ENCODE measurements around the gene ABI1. TPM values are rescaled to one million over a fixed set of nuclear protein-coding genes. Genes with fewer than 3 reads are reported as not detected.
A peak's percentile ranks its signal among the peaks of the same experiment; 100 is the strongest.
"Not testable (repeated sequence)": the region's sequence is repeated elsewhere in the genome, so short reads cannot be mapped to it uniquely, and the experiment has no call there.

The ABI1 gene
- total RNA-seq, 1 experiment from 2014 or later, result 43.4 TPM

- Histone ChIP-seq H3K36me3 (no peaks in the 10 kb centered on the region), H3K27me3 (no peaks in the 10 kb centered on the region), H3K9me3 (no peaks in the 10 kb centered on the region), H3K4me3 (peak overlapping the region; percentile 98)
- DNase-seq, result no peak
Observed at GRCh38 chr10:26859241-26860101, 1.3 kb downstream of the ABI1 start.

- Histone ChIP-seq H3K4me3 (peak overlapping the region; percentile 98), H3K36me3 (no peaks in the 10 kb centered on the region), H3K27me3 (no peaks in the 10 kb centered on the region), H3K9me3 (no peaks in the 10 kb centered on the region)
- DNase-seq, result no peak
Observed at GRCh38 chr10:26858707-26859034, 2.1 kb downstream of the ABI1 start.

GRCh38 chr10:26857991-26858706 is 2.6 kb downstream of the ABI1 start:
- Histone ChIP-seq H3K27me3 (no peaks in the 10 kb centered on the region), H3K9me3 (no peaks in the 10 kb centered on the region), H3K36me3 (no peaks in the 10 kb centered on the region), H3K4me3 (peak overlapping the region; percentile 98)
- peak; percentile 10 for DNase-seq

DNA sequence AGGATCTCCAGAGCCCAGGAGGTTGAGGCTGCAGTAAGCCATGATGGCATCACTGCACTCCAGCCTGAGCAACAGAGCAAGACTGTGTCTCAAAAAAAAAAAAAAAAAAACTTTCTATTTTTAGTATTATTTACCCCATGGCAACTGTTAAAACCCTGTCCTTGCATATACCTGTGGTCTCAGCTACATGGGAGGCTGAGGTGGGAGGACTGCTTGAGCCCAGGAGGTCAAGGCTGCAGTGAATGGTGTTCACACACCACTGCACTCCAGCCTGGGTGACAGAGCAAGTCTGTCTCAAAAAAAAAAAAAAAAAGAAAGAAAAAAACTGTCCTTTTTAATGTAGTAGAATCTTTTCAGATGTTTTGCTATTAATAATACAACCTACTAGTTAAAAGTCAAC is 3.2 kb downstream of the ABI1 start:
- not testable (repeated sequence) for H3K4me3 ChIP-seq, DNase-seq

DNA sequence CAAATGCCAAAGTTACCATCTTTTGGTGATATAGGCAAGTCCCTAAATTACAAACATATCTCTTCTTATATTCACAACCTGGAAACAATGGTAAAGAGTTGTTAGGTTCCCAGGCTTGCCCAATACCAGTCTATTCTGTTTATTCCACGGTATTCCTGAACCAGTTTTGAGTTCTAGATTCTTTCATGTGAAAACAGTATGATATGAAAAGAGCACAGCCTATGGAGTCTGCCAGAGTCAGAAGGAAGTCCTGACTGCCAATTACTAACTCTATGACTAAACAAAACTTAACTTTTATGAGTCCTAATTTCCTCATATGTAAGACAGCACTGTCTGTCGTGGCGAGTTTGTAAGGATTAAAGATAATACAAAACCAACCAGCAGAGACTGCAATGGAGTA is 5.6 kb downstream of the ABI1 start:
- H3K27me3 ChIP-seq, result no peaks in the 10 kb centered on the region
- H3K9me3 ChIP-seq, result no peaks in the 10 kb centered on the region
- no peaks in the 10 kb centered on the region for H3K36me3 ChIP-seq
- no peak for DNase-seq
- no peak overlapping the region for H3K4me3 ChIP-seq

More for the DNA sequence above, 3.2 kb downstream of the ABI1 start:
- not testable (repeated sequence) for H3K27me3 ChIP-seq, H3K36me3 ChIP-seq, H3K9me3 ChIP-seq

- Histone ChIP-seq H3K36me3 (no peaks in the 10 kb centered on the region), H3K4me3 (no peak overlapping the region), H3K27me3 (no peaks in the 10 kb centered on the region), H3K9me3 (no peaks in the 10 kb centered on the region)
- no peak for DNase-seq
Observed at GRCh38 chr10:26854524-26854923, 6.2 kb downstream of the ABI1 start.

DNA sequence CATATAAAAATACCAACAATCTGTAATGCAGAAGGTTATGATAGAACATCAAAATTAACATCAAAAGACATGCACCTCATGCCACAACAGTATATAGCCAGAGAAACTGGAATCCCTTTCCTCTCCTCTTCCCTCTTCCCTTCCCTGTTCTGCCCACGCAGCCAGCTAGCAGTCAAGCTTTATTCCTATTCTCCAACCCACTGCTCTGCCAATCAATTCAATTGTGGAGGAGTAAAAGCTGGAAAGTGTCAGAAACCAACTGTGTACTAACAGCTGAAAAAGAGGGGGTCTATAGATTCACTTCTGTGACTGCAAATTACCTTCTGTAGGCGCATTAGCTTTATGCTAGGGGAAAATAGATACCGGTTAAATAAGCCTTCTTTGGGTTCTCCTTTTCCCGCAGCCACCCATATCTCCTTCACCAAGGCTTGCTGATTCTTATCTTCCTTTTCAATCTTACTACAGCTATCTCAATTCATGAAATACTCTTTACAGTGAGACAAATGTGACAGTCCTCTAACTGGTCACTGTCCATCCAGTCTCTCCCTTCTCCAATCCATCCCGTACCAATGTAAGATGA is 16.3 kb downstream of the ABI1 start:
- no peaks in the 10 kb centered on the region for H3K9me3 ChIP-seq
- DNase-seq, result no peak

GRCh38 chr10:26843736-26844135 is 17.0 kb downstream of the ABI1 start:
- DNase-seq, result no peak
- H3K27me3 ChIP-seq, result no peaks in the 10 kb centered on the region
- no peak overlapping the region for H3K4me3 ChIP-seq
- H3K9me3 ChIP-seq, result no peaks in the 10 kb centered on the region
- H3K36me3 ChIP-seq, result no peaks in the 10 kb centered on the region

More for the DNA sequence above, 16.3 kb downstream of the ABI1 start:
- Histone ChIP-seq H3K36me3 (no peaks in the 10 kb centered on the region), H3K27me3 (no peaks in the 10 kb centered on the region), H3K4me3 (no peak overlapping the region)

DNA sequence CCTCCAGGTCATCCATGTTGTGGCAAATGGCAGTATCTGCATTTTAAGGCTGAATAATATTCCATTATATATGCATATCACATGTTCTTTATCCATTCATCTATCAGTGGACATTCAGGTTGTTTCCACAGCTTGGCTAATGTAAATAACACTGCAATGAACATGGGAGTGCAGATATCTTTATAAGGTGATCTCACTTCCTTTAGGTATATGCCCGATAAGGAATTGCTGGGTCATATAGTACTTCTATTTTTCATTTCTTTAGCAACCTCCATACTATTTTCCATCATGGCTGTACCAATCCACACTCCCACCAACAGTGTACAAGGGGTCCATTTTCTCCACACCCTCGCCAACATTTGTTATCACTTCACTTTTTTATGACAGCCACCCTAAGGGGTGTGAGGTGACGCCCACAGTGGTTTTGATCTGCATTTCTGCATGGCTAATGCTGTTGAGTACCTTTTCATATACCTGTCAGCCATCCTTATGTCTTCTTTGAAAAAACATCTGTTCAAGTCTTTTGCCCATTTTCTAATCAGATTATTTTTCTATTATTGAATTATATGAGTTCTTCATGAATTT is 18.9 kb downstream of the ABI1 start:
- no peak for DNase-seq
- Histone ChIP-seq H3K9me3 (no peaks in the 10 kb centered on the region), H3K36me3 (no peaks in the 10 kb centered on the region), H3K4me3 (no peak overlapping the region), H3K27me3 (no peaks in the 10 kb centered on the region)

DNA sequence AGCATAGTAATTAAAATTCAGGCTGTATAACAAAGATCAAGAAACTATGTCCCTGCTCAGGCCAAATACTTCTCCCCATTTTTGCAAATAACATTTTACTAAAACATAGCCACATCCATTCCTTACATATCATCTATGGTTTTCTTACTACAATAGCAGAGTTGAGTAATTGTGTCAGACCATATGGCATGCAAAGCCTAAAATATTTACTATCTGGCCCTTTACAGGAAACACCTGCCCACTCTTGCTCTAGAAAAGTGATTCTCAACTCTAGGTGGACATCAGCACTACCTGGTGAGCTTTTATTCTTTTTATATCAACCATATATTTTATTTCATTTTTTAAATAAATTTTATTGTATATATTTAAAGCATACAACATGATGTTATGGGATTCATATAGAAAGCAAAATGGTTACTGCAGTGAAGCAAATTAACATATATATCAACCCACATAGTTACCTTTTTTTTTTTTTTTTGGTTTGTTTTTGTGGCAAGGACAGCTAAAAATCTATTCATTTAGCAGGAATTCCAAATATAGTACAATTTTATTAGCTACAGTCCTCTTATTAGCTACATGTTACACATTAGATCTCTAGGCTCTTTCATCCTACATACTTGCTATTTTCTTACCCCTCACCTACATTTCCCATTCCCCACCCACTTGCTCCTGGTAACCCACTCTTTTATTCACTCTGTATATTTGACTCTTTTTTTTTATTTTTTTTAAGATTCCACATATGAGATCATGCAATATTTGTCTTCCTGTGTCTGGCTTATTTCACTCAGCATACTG is 19.6 kb downstream of the ABI1 start:
- no peak for DNase-seq
- no peaks in the 10 kb centered on the region for H3K27me3 ChIP-seq
- no peak overlapping the region for H3K4me3 ChIP-seq
- no peaks in the 10 kb centered on the region for H3K9me3 ChIP-seq
- H3K36me3 ChIP-seq, result no peaks in the 10 kb centered on the region

DNA sequence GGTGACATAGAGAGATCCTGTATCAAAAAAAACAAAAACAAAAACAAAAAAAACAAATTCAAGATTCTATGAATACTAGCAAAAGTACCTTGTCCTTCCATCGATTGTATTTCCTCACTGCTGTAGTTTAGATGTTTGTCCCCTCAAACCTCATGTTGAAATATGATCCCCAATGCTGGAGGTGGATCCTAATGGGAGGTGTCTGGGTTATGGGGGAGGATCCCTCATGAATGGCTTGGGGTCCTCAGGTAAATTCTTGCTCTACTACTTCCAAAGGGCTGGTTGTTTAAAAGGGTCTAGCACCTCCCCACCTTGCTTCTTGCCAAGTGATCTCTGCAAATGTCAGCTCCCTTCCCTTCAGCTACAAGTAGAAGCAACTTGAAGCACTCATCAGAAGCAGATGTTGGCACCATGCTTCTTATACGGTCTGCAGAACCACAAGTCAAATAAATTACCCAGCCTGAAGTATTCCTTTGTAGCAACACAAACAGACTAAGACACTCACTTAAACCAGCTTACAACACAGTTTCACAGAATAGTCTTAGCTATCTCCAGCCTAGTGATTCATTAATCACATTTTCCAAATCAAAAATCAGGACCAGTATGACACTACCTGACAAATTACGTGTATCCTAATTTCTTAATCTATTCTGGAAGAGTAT is 20.7 kb downstream of the ABI1 start:
- Histone ChIP-seq H3K9me3 (no peaks in the 10 kb centered on the region), H3K27me3 (no peaks in the 10 kb centered on the region), H3K36me3 (no peaks in the 10 kb centered on the region), H3K4me3 (no peak overlapping the region)
- DNase-seq, result no peak

- H3K27me3 ChIP-seq, result no peaks in the 10 kb centered on the region
- H3K36me3 ChIP-seq, result no peaks in the 10 kb centered on the region
- no peak for DNase-seq
- no peak overlapping the region for H3K4me3 ChIP-seq
- H3K9me3 ChIP-seq, result no peaks in the 10 kb centered on the region
Observed at GRCh38 chr10:26837139-26837538, 23.6 kb downstream of the ABI1 start.

DNA sequence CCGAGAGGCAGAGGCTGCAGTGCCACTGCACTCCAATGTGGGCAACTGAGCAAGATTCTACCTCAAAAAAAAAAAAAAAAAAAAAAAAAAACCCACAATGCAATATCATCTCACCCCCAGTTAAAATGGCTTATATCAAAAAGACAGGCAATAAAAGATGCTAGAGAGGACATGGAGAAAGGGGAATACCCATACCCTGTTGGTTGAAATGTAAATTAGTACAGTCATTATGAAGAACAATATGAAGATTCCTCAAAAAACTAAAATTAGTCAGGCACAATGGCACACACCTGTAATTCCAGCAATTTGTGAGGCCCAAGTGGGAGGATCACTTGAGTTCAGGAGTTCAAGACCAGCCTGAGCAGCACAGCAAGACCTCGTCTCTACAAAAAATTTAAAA is 25.7 kb downstream of the ABI1 start:
- DNase-seq, result no peak
- Histone ChIP-seq H3K9me3 (no peaks in the 10 kb centered on the region), H3K27me3 (no peaks in the 10 kb centered on the region), H3K36me3 (no peaks in the 10 kb centered on the region), H3K4me3 (no peak overlapping the region)

DNA sequence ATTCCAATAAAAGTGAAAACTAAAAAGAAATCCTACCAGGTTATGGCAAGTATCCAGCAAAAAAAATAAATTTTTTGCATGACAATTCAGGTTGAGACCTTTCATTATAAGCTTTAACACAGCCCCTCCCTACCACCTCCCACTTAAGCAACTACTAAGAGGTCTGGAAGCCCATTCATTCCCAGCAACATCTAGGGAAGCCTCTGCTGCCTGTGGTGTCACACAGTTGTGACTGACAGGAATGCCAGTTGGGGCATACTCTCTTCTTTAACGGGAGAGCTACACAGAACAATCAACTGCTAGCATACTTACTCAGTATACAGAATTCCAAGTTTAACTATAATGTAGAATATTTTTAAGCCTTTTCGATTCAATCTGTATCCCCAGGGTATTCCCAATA is 27.8 kb downstream of the ABI1 start:
- no peak overlapping the region for H3K4me3 ChIP-seq
- no peaks in the 10 kb centered on the region for H3K27me3 ChIP-seq
- no peak for DNase-seq
- no peaks in the 10 kb centered on the region for H3K9me3 ChIP-seq
- no peaks in the 10 kb centered on the region for H3K36me3 ChIP-seq

DNA sequence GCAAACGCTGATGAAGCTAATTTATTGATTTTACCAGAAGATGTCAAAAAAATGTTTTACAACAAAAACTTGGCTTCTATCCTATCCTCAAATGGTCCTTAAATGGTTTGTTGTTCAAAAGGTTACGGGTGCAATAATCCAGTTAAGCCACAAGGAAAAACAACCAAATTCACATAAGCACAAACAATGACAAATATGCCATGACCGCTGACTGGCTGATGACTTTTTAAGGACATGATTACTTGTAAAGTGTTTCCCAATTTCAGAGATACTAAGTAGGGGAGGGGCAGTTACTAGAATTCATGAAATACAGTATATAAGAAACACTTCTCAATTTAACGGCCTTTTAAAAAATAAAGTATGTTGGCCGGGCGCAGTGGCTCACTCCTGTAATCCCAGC is 28.8 kb downstream of the ABI1 start:
- no peaks in the 10 kb centered on the region for H3K9me3 ChIP-seq
- no peak overlapping the region for H3K4me3 ChIP-seq
- no peaks in the 10 kb centered on the region for H3K36me3 ChIP-seq
- no peaks in the 10 kb centered on the region for H3K27me3 ChIP-seq
- DNase-seq, result no peak

- no peaks in the 10 kb centered on the region for H3K27me3 ChIP-seq
- DNase-seq, result no peak
- H3K36me3 ChIP-seq, result no peaks in the 10 kb centered on the region
- H3K4me3 ChIP-seq, result no peak overlapping the region
- no peaks in the 10 kb centered on the region for H3K9me3 ChIP-seq
Observed at GRCh38 chr10:26829810-26830515, 30.8 kb downstream of the ABI1 start.

All from MG63 (cell line).